Frontal cortex (tissue), 4 donors: Measurements from ENCODE around the gene KHDC4. TPM values are rescaled to one million over a fixed set of nuclear protein-coding genes. Genes with fewer than 3 reads are reported as not detected.
A peak's percentile ranks its signal among the peaks of the same experiment; 100 is the strongest.
"Not testable (repeated sequence)": the region's sequence is repeated elsewhere in the genome, so short reads cannot be mapped to it uniquely, and the experiment has no call there.

ENCODE experiments used
- DNase-seq, 2 donors: peaks; one replicate each; pipeline ENCODE4 v3.0.0; 2012; ENCODE audit warnings: low spot score in 2 of 2
- FAIRE-seq: peaks from 2 replicates; lab custom pipeline; 2012; peaks lifted over from hg19 to GRCh38; lab: Jason Lieb, UNC
- total RNA-seq: library from RNA; depleted of rRNA; stranded (reverse); fragments of >200 nt; gene quantifications from one replicate; pipeline ENCODE4 v1.2.3, GENCODE V29; 2014
- donor health status: control.
- donor health status: control.
- donor health status: control.

The KHDC4 gene
- total RNA-seq, 1 donor from 2014 or later, result 30.6 TPM

GRCh38 chr1:155942578-155943141 is 8.4 kb upstream of the KHDC4 start:
- no peak for DNase-seq
- FAIRE-seq, result no peak

GRCh38 chr1:155941845-155942531 is 7.8 kb upstream of the KHDC4 start:
- DNase-seq (no peak), FAIRE-seq (no peak)

- DNase-seq (no peak), FAIRE-seq (no peak)
Measured at GRCh38 chr1:155940993-155941844, 7.0 kb upstream of the KHDC4 start, which contains the start of gene RXFP4. Gene RXFP4, plus strand, starts transcription at chr1:155941638. Its CDS starts 72 bp downstream, at chr1:155941710.

GRCh38 chr1:155940482-155940992 is 6.3 kb upstream of the KHDC4 start:
- no peak for DNase-seq
- no peak for FAIRE-seq

GRCh38 chr1:155938220-155938627 is 4.0 kb upstream of the KHDC4 start:
- FAIRE-seq (no peak), DNase-seq (peak in 1 of 2 donors; percentile 71)

- DNase-seq (no peak), FAIRE-seq (no peak)
Measured at GRCh38 chr1:155934936-155935590, 850 bp upstream of the KHDC4 start.

- no peak for FAIRE-seq
- DNase-seq, result no peak
Measured at GRCh38 chr1:155933591-155934096, 569 bp downstream of the KHDC4 start.

- DNase-seq (no peak), FAIRE-seq (no peak)
Measured at GRCh38 chr1:155932487-155932886, 1.7 kb downstream of the KHDC4 start.

GRCh38 chr1:155932081-155932480 is 2.1 kb downstream of the KHDC4 start:
- FAIRE-seq (no peak), DNase-seq (no peak)

GRCh38 chr1:155931332-155932038 is 2.7 kb downstream of the KHDC4 start:
- no peak for DNase-seq
- no peak for FAIRE-seq

GRCh38 chr1:155930725-155931124 is 3.5 kb downstream of the KHDC4 start:
- DNase-seq, FAIRE-seq: not testable (repeated sequence)

GRCh38 chr1:155929057-155929456 is 5.2 kb downstream of the KHDC4 start:
- FAIRE-seq (no peak), DNase-seq (no peak)

- FAIRE-seq, result no peak
- DNase-seq, result no peak
Measured at GRCh38 chr1:155925506-155925905, 8.7 kb downstream of the KHDC4 start.

- no peak for FAIRE-seq
- no peak for DNase-seq
Measured at GRCh38 chr1:155920717-155921116, 13.5 kb downstream of the KHDC4 start.

- FAIRE-seq (no peak), DNase-seq (no peak)
Measured at GRCh38 chr1:155919801-155920200, 14.4 kb downstream of the KHDC4 start.

- no peak for FAIRE-seq
Measured at GRCh38 chr1:155918660-155919059, 15.6 kb downstream of the KHDC4 start.

GRCh38 chr1:155913969-155914757 is 20.1 kb downstream of the KHDC4 start:
- FAIRE-seq, result no peak

More at GRCh38 chr1:155918660-155919059, 15.6 kb downstream of the KHDC4 start:
- DNase-seq, result no peak

GRCh38 chr1:155912056-155912536 is 22.1 kb downstream of the KHDC4 start:
- DNase-seq, result no peak
- no peak for FAIRE-seq

More at GRCh38 chr1:155913969-155914757, 20.1 kb downstream of the KHDC4 start:
- DNase-seq, result no peak
